Ureter (tissue), 1 donor: Measurements from ENCODE around the gene ABHD17C. TPM values are rescaled to one million over a fixed set of nuclear protein-coding genes. Genes with fewer than 3 reads are reported as not detected.

Experiments
- DNase-seq: peaks from one replicate; pipeline ENCODE4 v3.0.0-alpha.2; 2020; ENCODE audit warnings: low spot score
- total RNA-seq: library from RNA; stranded (reverse); gene quantifications from one replicate; pipeline ENCODE4 v1.2.4, GENCODE V29; 2023
- donor health status: DM: yes; HTN: yes; CAD: no.

Gene ABHD17C
- total RNA-seq, 1 donor from 2014 or later = 33.4 TPM

- DNase-seq = no peak
These were observed 5.4 kb upstream of the ABHD17C start for GRCh38 chr15:80689716-80690115.

GRCh38 chr15:80691575-80691974 is 3.5 kb upstream of the ABHD17C start:
- DNase-seq = no peak

- no peak for DNase-seq
These were observed 1.2 kb upstream of the ABHD17C start for GRCh38 chr15:80693682-80694610.

- DNase-seq = no peak
These were observed 455 bp upstream of the ABHD17C start for GRCh38 chr15:80694611-80695098.

GRCh38 chr15:80695911-80696661 is 976 bp downstream of the ABHD17C start:
- peak; percentile 60 for DNase-seq

- no peak for DNase-seq
These were observed 2.1 kb downstream of the ABHD17C start for GRCh38 chr15:80697075-80697685.

GRCh38 chr15:80698676-80699075 is 3.6 kb downstream of the ABHD17C start:
- DNase-seq = no peak

GRCh38 chr15:80699981-80700380 is 4.9 kb downstream of the ABHD17C start:
- DNase-seq = no peak

- DNase-seq = no peak
These were observed 6.7 kb downstream of the ABHD17C start for GRCh38 chr15:80701676-80702311.

GRCh38 chr15:80703081-80703480 is 8.0 kb downstream of the ABHD17C start:
- no peak for DNase-seq

- no peak for DNase-seq
These were observed 8.9 kb downstream of the ABHD17C start for GRCh38 chr15:80703965-80704364.

- no peak for DNase-seq
These were observed 11.1 kb downstream of the ABHD17C start for GRCh38 chr15:80706161-80706560.

GRCh38 chr15:80709542-80709941 is 14.4 kb downstream of the ABHD17C start:
- no peak for DNase-seq

- no peak for DNase-seq
These were observed 15.8 kb downstream of the ABHD17C start for GRCh38 chr15:80710635-80711554.

GRCh38 chr15:80711886-80712285 is 16.8 kb downstream of the ABHD17C start:
- DNase-seq = no peak

- no peak for DNase-seq
These were observed 17.8 kb downstream of the ABHD17C start for GRCh38 chr15:80712956-80713355.

GRCh38 chr15:80721476-80721875 is 26.4 kb downstream of the ABHD17C start:
- no peak for DNase-seq

GRCh38 chr15:80722811-80723210 is 27.7 kb downstream of the ABHD17C start:
- no peak for DNase-seq

- no peak for DNase-seq
These were observed 32.1 kb downstream of the ABHD17C start for GRCh38 chr15:80727196-80727595.

GRCh38 chr15:80727596-80727995 is 32.5 kb downstream of the ABHD17C start:
- DNase-seq = no peak

GRCh38 chr15:80730387-80730786 is 35.3 kb downstream of the ABHD17C start:
- DNase-seq = no peak
